Gastroesophageal sphincter (tissue), 3 donors: ENCODE data around the gene CEACAM16.

ENCODE experiments used
- EP300 ChIP-seq: sonication (generic); formaldehyde crosslinking; IDR thresholded peaks from one replicate; pipeline ENCODE4 v1.6.1; 2017; ENCODE audit warnings: antibody characterized with exemption, mild to moderate bottlenecking
- POLR2AphosphoS5 ChIP-seq: sonication (generic); formaldehyde crosslinking; IDR thresholded peaks from one replicate; pipeline ENCODE4 v1.6.1; 2017; ENCODE audit warnings: antibody characterized with exemption
- TF ChIP-seq, protein P1 (sequence below), 4 experiments: fragments of 200-600 bp in 2 of 4; fragments of 450-650 bp in 2 of 4; sonication (generic) in 1 of 4; IDR thresholded peaks; one replicate each; pipeline ENCODE4 v1.5.1; 2017 to 2019; ENCODE audit warnings: antibody characterized with exemption in 4 of 4, mild to moderate bottlenecking in 2 of 4, moderate library complexity in 2 of 4

DNA sequence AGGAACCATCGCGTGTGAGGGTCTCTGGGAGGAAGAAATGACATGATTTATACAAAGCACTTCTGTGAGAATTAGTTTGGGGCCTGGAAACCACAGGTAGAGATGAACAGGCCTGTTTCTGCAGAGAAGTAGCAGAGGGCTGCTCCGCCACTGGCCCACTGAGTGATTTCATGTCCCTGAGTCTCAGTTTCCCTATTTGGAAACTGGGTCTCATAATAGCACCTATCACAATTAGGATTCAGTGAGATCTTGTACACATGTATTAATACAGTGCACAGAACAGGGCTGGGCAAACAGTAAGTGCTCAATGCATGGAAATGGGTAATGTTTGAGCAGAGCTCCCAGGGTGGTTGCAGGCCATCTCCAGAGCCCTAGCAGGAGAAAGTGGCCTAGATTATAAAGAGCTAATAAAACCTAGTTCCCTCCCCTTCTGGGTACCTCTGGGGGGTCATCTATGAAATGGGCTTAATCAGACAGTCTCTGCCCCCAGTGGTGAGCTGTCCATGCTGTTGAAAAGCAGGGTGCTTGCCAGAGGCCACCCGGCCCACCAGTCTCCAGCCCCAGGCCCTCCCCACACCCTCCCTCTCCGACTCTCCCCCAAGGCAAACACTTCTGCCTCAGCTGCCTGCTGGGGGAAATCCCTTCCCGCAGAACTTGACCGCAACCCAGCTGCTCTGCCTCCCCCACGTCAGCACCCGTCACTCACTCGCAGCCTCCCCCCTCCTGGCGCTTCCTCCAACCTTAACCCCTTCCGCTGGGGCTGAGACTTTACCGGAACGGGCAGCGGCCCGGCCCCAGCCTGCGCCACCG is 54.1 kb downstream of the CEACAM16 start:
- TF ChIP-seq, protein P1, sequence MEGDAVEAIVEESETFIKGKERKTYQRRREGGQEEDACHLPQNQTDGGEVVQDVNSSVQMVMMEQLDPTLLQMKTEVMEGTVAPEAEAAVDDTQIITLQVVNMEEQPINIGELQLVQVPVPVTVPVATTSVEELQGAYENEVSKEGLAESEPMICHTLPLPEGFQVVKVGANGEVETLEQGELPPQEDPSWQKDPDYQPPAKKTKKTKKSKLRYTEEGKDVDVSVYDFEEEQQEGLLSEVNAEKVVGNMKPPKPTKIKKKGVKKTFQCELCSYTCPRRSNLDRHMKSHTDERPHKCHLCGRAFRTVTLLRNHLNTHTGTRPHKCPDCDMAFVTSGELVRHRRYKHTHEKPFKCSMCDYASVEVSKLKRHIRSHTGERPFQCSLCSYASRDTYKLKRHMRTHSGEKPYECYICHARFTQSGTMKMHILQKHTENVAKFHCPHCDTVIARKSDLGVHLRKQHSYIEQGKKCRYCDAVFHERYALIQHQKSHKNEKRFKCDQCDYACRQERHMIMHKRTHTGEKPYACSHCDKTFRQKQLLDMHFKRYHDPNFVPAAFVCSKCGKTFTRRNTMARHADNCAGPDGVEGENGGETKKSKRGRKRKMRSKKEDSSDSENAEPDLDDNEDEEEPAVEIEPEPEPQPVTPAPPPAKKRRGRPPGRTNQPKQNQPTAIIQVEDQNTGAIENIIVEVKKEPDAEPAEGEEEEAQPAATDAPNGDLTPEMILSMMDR (IDR thresholded peaks at IDR 0.05) = peak in 1 of 4 experiments; percentile 28
- TF ChIP-seq EP300 (no peak), POLR2AphosphoS5 (peak; percentile 96)
